ENCODE results near the gene PTPN13. TPM values are rescaled to one million over a fixed set of nuclear protein-coding genes. Genes with fewer than 3 reads are reported as not detected.

The PTPN13 gene
- total and polyA plus RNA-seq, 2 donors from 2014 or later: 10.2 to 62.3 TPM

DNA sequence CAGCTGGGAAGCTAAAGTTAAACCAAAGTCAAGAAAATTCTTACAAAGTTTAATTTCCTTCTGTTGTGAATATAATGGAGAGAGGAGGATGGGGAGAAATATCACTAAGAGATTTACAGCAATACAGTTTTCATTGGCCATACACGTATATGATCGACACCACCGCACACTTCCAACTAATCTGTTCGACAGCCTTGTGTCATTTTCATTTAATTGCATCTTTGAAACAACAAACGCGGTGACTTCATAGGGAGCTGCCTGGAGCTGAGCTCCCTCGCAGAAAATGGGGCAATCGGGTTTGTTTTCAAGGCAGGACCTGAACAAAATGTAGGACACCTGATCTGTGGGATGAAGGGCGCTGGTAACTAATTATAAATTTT is 1.3 kb downstream of the PTPN13 start:
- Histone ChIP-seq H3K4me1 (ENCODE audit: control insufficient read depth in 2 of 3, insufficient read depth in 2 of 3, low read depth in 1 of 3, low read length in 3 of 3) (peaks cover 0 to 2% (median 0%) of the 10 kb centered on the region in 3 donors), H3K27me3 (ENCODE audit: control insufficient read depth, insufficient read depth, low read length) (no peaks in the 10 kb centered on the region), H3K36me3 (ENCODE audit: control insufficient read depth in 2 of 3, insufficient read depth in 3 of 3, low read length in 3 of 3) (no peaks in the 10 kb centered on the region), H3K9ac (ENCODE audit: low read length in 3 of 3) (peak overlapping the region; percentile 44 to 94 (median 86)), H3K27ac (ENCODE audit: low read depth in 2 of 2, low read length in 2 of 2) (peak overlapping the region; percentile 39 to 87), H3K4me3 (ENCODE audit: low read length in 3 of 3) (peak overlapping the region; percentile 79 to 97 (median 85)), H3K9me3 (ENCODE audit: control insufficient read depth in 2 of 3, insufficient read depth in 1 of 3, low read length in 3 of 3) (no peaks in the 10 kb centered on the region)
- TF ChIP-seq, protein P1, sequence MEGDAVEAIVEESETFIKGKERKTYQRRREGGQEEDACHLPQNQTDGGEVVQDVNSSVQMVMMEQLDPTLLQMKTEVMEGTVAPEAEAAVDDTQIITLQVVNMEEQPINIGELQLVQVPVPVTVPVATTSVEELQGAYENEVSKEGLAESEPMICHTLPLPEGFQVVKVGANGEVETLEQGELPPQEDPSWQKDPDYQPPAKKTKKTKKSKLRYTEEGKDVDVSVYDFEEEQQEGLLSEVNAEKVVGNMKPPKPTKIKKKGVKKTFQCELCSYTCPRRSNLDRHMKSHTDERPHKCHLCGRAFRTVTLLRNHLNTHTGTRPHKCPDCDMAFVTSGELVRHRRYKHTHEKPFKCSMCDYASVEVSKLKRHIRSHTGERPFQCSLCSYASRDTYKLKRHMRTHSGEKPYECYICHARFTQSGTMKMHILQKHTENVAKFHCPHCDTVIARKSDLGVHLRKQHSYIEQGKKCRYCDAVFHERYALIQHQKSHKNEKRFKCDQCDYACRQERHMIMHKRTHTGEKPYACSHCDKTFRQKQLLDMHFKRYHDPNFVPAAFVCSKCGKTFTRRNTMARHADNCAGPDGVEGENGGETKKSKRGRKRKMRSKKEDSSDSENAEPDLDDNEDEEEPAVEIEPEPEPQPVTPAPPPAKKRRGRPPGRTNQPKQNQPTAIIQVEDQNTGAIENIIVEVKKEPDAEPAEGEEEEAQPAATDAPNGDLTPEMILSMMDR (IDR thresholded peaks at IDR 0.05; ENCODE audit: borderline replicate concordance, extremely low read depth, insufficient read depth): no peak
- peak in 4 of 5 donors; percentile 40 to 83 (median 64) for DNase-seq
- intact Hi-C loops (cut with DNase I): no loop called here
- FAIRE-seq: no peak

DNA sequence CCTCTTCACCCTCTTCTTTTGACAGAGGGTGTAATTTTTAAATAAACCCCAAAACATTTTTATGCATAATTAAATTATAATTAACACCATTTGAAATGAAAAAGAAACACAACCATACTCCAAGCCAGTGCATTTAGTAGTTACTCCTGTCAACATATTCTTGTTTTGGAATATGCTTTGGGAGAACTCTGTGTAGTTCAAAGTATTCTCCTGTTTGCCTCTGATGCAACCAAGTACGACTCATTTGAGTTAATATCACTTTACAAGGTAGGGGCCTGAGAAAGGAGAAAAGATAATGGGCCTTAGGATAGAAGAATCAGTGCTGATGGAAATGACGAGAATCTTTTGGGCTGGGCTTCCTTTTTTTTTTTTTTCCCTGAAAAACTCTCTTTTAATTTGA is 2.7 kb downstream of the PTPN13 start:
- TF ChIP-seq, protein P1 (IDR thresholded peaks at IDR 0.05; ENCODE audit: borderline replicate concordance, extremely low read depth, insufficient read depth): no peak
- Histone ChIP-seq H3K27ac (ENCODE audit: low read depth in 2 of 2, low read length in 2 of 2) (no peak overlapping the region), H3K4me3 (ENCODE audit: low read length in 3 of 3) (peak overlapping the region; percentile 79 to 97 (median 85)), H3K27me3 (ENCODE audit: control insufficient read depth, insufficient read depth, low read length) (no peaks in the 10 kb centered on the region), H3K4me1 (ENCODE audit: control insufficient read depth in 2 of 3, insufficient read depth in 2 of 3, low read depth in 1 of 3, low read length in 3 of 3) (peaks cover 0 to 2% (median under 1%) of the 10 kb centered on the region in 3 donors), H3K36me3 (ENCODE audit: control insufficient read depth in 2 of 3, insufficient read depth in 3 of 3, low read length in 3 of 3) (no peaks in the 10 kb centered on the region), H3K9me3 (ENCODE audit: control insufficient read depth in 2 of 3, insufficient read depth in 1 of 3, low read length in 3 of 3) (no peaks in the 10 kb centered on the region), H3K9ac (ENCODE audit: low read length in 3 of 3) (peak overlapping the region in 1 of 3 donors; percentile 94)
- DNase-seq: no peak
- no peak for FAIRE-seq
- intact Hi-C loops (cut with DNase I): no loop called here

DNA sequence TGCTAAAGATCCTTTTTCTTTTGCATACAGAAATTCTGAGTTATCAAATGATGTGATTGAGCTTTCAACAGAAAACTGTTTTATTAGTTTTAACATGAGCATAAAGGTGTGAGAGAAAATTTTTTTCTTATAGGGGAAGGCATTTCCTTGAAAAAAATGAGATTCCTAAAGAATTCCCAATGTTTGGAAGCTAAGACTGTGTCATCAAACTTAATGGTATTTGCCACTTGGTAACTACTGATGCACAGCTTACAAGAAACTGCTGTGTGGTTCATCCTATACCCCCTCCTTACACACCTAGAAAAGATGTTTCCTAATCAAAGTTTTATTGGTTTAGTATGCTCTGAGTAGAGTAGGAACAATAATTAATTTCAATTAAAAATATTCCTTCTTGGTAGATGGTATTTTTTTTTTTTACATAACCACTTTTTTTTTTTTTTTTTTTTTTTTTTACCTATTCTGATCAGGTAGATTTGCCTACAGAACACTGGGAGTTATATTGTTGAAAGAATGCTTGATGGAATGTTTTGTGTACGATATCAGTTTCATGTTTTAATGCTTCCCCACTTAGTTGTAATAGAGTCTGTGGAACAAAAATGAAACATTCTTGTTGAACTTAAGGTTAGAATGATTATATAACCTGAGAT is 6.0 kb downstream of the PTPN13 start:
- Histone ChIP-seq H3K4me1 (ENCODE audit: control insufficient read depth in 2 of 3, insufficient read depth in 2 of 3, low read depth in 1 of 3, low read length in 3 of 3) (peaks cover 0 to 5% (median 0%) of the 10 kb centered on the region in 3 donors), H3K9ac (ENCODE audit: low read length in 3 of 3) (no peak overlapping the region), H3K9me3 (ENCODE audit: control insufficient read depth in 2 of 3, insufficient read depth in 1 of 3, low read length in 3 of 3) (no peaks in the 10 kb centered on the region), H3K36me3 (ENCODE audit: control insufficient read depth in 2 of 3, insufficient read depth in 3 of 3, low read length in 3 of 3) (no peaks in the 10 kb centered on the region), H3K27me3 (ENCODE audit: control insufficient read depth, insufficient read depth, low read length) (no peaks in the 10 kb centered on the region), H3K27ac (ENCODE audit: low read depth in 2 of 2, low read length in 2 of 2) (no peak overlapping the region), H3K4me3 (ENCODE audit: low read length in 3 of 3) (no peak overlapping the region)
- DNase-seq (no peak), FAIRE-seq (peak; percentile 78)
- intact Hi-C loops (cut with DNase I): no loop called here
- TF ChIP-seq, protein P1 (IDR thresholded peaks at IDR 0.05; ENCODE audit: borderline replicate concordance, extremely low read depth, insufficient read depth): no peak

Data from kidney (tissue), 14 donors.